Tibial nerve (tissue), 3 donors: Measurements from ENCODE around the gene HIP1.
A peak's percentile ranks its signal among the peaks of the same experiment; 100 is the strongest.

Experiments
- POLR2A ChIP-seq, 2 donors: fragments of 450-650 bp; IDR thresholded peaks; one replicate each; pipeline ENCODE4 v1.6.1; 2017; ENCODE audit warnings: antibody characterized with exemption in 2 of 2, mild to moderate bottlenecking in 2 of 2, moderate library complexity in 2 of 2
- TF ChIP-seq, protein P1 (sequence below), 5 experiments: fragments of 200-600 bp in 3 of 5; fragments of 450-650 bp in 2 of 5; sonication (generic) in 3 of 5; IDR thresholded peaks; one replicate each; pipeline ENCODE4 v1.5.1; 2016 to 2019; ENCODE audit warnings: antibody characterized with exemption in 5 of 5, mild to moderate bottlenecking in 3 of 5, moderate library complexity in 2 of 5

DNA sequence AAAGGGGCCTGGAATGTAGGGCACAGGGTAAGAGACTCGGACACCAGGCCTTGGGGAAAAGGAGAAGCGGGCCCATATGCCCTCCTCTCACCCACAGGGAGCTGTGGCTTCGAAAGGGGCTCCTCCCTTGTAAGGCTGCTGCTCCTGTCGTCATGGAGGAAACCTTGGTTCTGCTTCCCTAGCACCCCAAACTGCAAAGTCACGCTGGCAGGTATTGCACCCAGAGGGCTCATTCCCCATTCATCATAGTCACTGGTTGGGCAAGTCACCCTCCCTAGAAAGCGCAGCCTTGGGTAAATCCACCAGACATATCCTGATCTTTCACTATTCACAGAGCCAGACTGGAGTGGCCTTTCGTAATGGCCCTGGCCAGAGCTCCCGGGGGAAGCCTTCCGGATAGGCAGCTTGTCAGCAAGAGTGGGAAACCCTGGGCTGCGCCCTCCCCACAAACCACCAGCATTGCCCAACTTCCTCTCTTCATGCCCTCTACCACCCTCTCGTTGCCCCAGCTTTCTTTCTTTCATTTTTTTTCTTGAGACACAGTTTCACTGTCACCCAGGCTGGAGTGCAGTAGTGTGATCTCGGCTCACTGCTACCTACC, 121.0 kb downstream of the HIP1 start:
- TF ChIP-seq, protein P1, sequence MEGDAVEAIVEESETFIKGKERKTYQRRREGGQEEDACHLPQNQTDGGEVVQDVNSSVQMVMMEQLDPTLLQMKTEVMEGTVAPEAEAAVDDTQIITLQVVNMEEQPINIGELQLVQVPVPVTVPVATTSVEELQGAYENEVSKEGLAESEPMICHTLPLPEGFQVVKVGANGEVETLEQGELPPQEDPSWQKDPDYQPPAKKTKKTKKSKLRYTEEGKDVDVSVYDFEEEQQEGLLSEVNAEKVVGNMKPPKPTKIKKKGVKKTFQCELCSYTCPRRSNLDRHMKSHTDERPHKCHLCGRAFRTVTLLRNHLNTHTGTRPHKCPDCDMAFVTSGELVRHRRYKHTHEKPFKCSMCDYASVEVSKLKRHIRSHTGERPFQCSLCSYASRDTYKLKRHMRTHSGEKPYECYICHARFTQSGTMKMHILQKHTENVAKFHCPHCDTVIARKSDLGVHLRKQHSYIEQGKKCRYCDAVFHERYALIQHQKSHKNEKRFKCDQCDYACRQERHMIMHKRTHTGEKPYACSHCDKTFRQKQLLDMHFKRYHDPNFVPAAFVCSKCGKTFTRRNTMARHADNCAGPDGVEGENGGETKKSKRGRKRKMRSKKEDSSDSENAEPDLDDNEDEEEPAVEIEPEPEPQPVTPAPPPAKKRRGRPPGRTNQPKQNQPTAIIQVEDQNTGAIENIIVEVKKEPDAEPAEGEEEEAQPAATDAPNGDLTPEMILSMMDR (IDR thresholded peaks at IDR 0.05), result peak in 1 of 5 experiments; percentile 11
- TF ChIP-seq POLR2A (IDR thresholded peaks at IDR 0.05), result no peak
